Measurements from ENCODE around the gene MSH5. TPM values are rescaled to one million over a fixed set of nuclear protein-coding genes. Genes with fewer than 3 reads are reported as not detected.

MSH5 gene
- total and polyA plus RNA-seq, 9 of the 15 experiments (the other 6 are each of a cell fraction or from before 2014, with no cell fraction given) = 12.5 to 104 (median 46.6) TPM

DNA sequence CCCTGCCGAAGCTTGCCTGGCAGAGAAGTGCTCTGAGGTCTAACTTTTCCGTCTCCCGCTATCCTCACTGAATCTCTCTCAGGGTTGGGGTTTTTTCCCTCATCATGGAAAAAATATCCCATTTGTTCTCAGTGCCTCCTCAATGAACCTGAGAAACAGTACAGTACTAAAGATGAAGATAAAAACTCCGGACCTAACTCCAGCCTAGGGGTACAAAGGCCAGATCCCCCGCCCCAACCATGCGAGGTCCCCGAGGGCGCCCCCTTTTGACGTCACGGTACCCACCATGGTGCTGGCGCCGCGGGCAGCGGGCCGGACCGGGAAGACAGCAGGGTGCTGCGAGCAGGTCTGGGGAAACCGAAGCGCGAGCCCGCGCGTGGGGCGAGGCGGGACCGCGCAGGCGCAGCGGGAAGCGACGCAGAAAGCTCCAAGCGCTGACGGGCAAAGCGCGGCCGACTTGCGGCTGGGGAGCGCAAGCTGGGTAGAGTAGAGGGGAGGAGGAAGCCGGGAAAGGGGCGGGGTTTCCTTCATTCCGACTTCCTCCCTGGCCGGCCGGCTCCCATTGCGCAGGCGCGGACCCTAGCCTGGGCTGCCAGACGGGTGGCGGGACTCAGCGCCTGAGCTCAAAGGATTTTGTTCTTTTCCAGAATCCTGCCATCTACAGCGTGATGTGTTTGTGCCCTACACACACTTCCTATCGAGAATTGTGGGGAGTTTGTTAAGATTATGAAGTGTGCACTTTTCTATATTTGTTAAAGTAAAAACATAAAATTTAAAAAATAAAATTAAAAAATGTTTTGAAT, 66.9 kb downstream of the MSH5 start, which contains the start of gene LSM2 (continued):
- TF ChIP-seq, protein P1, sequence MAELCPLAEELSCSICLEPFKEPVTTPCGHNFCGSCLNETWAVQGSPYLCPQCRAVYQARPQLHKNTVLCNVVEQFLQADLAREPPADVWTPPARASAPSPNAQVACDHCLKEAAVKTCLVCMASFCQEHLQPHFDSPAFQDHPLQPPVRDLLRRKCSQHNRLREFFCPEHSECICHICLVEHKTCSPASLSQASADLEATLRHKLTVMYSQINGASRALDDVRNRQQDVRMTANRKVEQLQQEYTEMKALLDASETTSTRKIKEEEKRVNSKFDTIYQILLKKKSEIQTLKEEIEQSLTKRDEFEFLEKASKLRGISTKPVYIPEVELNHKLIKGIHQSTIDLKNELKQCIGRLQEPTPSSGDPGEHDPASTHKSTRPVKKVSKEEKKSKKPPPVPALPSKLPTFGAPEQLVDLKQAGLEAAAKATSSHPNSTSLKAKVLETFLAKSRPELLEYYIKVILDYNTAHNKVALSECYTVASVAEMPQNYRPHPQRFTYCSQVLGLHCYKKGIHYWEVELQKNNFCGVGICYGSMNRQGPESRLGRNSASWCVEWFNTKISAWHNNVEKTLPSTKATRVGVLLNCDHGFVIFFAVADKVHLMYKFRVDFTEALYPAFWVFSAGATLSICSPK (IDR thresholded peaks at IDR 0.05; ENCODE audit: borderline replicate concordance) = peak; percentile 75; the same call in 1 of the 2 replicates
- TF ChIP-seq, protein P2, sequence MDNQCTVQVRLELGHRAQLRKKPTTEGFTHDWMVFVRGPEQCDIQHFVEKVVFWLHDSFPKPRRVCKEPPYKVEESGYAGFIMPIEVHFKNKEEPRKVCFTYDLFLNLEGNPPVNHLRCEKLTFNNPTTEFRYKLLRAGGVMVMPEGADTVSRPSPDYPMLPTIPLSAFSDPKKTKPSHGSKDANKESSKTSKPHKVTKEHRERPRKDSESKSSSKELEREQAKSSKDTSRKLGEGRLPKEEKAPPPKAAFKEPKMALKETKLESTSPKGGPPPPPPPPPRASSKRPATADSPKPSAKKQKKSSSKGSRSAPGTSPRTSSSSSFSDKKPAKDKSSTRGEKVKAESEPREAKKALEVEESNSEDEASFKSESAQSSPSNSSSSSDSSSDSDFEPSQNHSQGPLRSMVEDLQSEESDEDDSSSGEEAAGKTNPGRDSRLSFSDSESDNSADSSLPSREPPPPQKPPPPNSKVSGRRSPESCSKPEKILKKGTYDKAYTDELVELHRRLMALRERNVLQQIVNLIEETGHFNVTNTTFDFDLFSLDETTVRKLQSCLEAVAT (IDR thresholded peaks at IDR 0.05) = 0 out of 4 replicates have a peak, but pooled peaks have one; percentile 21 to 41
- TF ChIP-seq CAMTA2 (CRISPR knock-in tag; conservative IDR thresholded peaks at IDR 0.05) (peak; percentile 64; the same call in 1 of the 2 replicates), KHSRP (IDR thresholded peaks at IDR 0.05) (peak; percentile 71; the same call in 1 of the 2 replicates), PYGO2 (tag; IDR thresholded peaks at IDR 0.05) (no peak)
- TF ChIP-seq, protein P3, sequence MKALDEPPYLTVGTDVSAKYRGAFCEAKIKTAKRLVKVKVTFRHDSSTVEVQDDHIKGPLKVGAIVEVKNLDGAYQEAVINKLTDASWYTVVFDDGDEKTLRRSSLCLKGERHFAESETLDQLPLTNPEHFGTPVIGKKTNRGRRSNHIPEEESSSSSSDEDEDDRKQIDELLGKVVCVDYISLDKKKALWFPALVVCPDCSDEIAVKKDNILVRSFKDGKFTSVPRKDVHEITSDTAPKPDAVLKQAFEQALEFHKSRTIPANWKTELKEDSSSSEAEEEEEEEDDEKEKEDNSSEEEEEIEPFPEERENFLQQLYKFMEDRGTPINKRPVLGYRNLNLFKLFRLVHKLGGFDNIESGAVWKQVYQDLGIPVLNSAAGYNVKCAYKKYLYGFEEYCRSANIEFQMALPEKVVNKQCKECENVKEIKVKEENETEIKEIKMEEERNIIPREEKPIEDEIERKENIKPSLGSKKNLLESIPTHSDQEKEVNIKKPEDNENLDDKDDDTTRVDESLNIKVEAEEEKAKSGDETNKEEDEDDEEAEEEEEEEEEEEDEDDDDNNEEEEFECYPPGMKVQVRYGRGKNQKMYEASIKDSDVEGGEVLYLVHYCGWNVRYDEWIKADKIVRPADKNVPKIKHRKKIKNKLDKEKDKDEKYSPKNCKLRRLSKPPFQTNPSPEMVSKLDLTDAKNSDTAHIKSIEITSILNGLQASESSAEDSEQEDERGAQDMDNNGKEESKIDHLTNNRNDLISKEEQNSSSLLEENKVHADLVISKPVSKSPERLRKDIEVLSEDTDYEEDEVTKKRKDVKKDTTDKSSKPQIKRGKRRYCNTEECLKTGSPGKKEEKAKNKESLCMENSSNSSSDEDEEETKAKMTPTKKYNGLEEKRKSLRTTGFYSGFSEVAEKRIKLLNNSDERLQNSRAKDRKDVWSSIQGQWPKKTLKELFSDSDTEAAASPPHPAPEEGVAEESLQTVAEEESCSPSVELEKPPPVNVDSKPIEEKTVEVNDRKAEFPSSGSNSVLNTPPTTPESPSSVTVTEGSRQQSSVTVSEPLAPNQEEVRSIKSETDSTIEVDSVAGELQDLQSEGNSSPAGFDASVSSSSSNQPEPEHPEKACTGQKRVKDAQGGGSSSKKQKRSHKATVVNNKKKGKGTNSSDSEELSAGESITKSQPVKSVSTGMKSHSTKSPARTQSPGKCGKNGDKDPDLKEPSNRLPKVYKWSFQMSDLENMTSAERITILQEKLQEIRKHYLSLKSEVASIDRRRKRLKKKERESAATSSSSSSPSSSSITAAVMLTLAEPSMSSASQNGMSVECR (CRISPR knock-in tag; IDR thresholded peaks at IDR 0.05) = peak; percentile 96; the same call in 1 of the 2 replicates
- TF ChIP-seq, protein P4, sequence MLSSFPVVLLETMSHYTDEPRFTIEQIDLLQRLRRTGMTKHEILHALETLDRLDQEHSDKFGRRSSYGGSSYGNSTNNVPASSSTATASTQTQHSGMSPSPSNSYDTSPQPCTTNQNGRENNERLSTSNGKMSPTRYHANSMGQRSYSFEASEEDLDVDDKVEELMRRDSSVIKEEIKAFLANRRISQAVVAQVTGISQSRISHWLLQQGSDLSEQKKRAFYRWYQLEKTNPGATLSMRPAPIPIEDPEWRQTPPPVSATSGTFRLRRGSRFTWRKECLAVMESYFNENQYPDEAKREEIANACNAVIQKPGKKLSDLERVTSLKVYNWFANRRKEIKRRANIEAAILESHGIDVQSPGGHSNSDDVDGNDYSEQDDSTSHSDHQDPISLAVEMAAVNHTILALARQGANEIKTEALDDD (IDR thresholded peaks at IDR 0.05) = no peak; the same call in 1 of the 2 replicates
- TF ChIP-seq, protein P5, sequence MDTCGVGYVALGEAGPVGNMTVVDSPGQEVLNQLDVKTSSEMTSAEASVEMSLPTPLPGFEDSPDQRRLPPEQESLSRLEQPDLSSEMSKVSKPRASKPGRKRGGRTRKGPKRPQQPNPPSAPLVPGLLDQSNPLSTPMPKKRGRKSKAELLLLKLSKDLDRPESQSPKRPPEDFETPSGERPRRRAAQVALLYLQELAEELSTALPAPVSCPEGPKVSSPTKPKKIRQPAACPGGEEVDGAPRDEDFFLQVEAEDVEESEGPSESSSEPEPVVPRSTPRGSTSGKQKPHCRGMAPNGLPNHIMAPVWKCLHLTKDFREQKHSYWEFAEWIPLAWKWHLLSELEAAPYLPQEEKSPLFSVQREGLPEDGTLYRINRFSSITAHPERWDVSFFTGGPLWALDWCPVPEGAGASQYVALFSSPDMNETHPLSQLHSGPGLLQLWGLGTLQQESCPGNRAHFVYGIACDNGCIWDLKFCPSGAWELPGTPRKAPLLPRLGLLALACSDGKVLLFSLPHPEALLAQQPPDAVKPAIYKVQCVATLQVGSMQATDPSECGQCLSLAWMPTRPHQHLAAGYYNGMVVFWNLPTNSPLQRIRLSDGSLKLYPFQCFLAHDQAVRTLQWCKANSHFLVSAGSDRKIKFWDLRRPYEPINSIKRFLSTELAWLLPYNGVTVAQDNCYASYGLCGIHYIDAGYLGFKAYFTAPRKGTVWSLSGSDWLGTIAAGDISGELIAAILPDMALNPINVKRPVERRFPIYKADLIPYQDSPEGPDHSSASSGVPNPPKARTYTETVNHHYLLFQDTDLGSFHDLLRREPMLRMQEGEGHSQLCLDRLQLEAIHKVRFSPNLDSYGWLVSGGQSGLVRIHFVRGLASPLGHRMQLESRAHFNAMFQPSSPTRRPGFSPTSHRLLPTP (IDR thresholded peaks at IDR 0.05; ENCODE audit: borderline replicate concordance, extremely low read depth, insufficient read length) = no peak
